ENCODE data around the gene TCF7L2.

Gene TCF7L2

DNA sequence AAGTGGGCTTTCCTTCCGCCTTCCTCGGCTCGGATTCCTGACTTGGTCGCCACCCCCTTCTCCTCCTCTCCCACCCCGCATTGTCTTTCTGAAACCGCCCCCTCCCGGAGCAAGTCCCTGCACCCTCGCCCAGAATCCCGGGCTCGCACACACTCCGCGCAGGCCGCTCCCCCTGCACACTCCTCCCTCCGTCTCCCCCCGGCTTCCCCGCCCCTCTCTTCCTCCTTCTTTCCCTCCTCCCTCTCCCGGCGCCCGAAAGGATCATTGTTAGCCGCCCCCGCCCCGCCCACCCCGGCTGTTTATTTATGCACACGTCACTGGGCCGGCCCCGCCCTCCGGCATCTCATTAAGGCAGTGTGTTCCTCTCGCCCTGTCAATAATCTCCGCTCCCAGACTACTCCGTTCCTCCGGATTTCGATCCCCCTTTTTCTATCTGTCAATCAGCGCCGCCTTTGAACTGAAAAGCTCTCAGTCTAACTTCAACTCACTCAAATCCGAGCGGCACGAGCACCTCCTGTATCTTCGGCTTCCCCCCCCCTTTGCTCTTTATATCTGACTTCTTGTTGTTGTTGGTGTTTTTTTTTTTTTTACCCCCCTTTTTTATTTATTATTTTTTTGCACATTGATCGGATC is at the start of gene TCF7L2:
TSS of gene TCF7L2 (plus strand) at position 373 of the 633 bp plus-strand sequence. CDS start 510 bp downstream, outside the sequence.
- peak; percentile 81 for DNase-seq (ENCODE audit: low read depth)

- DNase-seq (ENCODE audit: low read depth) = no peak
These were observed 47.3 kb upstream of the TCF7L2 start for GRCh38 chr10:112902730-112903129.

- DNase-seq (ENCODE audit: low read depth) = no peak
These were observed 46.0 kb upstream of the TCF7L2 start for GRCh38 chr10:112904000-112904399.

DNA sequence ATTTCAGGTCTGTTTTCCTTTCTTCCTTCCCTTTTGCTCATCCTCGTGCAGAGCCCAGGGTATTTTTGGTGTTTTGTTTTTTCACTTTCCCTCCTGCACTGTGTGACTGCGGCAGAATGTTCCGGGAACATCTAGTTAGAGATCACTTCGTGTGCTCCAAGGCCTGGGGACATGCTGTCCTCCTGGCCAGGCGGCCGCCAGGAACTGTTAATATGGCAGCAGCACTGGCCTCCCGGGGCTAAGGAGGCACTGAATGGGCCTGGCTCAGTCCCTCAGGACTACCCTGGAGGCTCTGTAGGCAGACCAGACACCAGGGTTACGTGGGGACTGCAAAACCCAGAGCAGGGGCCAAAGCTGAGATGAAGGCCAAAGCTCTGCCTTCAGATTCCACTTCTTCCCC is 43.1 kb upstream of the TCF7L2 start:
- DNase-seq (ENCODE audit: low read depth) = no peak

- DNase-seq (ENCODE audit: low read depth) = no peak
These were observed 42.2 kb upstream of the TCF7L2 start for GRCh38 chr10:112907893-112908292.

GRCh38 chr10:112911206-112911605 is 38.8 kb upstream of the TCF7L2 start:
- DNase-seq (ENCODE audit: low read depth) = no peak

DNA sequence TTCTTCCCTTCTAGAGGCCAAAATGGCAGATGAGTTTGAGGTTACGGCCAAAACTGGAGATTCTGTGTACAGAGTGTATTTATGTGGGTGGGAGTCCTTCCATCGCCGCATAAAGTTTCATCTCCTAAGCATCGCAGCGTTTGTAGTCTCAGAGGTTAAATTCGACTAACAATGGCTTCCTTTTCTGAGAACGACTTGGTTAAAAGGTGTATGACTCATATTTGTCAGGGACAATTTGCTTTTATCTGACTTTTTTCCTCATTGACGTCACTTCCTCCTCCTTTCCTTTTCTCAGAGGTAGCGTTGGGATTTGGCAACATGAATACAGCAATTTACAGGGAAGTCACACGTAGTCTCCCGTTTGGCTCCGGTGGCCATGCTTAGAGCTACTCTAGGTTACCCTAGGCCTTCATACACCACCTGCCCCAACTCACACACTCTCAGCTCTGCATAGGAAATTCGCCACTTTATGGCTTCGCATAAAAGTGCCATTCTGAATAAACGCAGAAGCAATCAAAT is 37.6 kb upstream of the TCF7L2 start:
- no peak for DNase-seq (ENCODE audit: low read depth)

DNA sequence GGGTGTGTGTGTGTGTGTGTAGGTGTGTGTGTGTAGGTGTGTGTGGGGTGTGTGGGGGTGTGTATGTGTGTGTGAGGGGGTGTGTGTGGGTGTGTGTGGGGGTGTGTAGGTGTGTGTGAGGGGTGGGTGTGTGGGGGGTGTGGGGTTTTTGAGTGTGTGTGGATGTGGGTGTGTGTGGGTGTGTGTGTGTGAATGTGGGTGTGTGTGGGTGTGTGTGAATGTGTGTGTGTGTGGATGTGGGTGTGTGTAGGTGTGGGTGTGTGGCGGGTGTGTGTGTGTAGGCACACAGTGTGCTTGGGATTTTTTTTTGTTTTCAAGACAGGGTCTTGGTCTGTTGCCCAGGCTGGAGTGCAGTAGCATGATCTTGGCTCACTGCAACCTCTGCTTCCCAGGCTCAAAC is 36.8 kb upstream of the TCF7L2 start:
- no peak for DNase-seq (ENCODE audit: low read depth)

DNA sequence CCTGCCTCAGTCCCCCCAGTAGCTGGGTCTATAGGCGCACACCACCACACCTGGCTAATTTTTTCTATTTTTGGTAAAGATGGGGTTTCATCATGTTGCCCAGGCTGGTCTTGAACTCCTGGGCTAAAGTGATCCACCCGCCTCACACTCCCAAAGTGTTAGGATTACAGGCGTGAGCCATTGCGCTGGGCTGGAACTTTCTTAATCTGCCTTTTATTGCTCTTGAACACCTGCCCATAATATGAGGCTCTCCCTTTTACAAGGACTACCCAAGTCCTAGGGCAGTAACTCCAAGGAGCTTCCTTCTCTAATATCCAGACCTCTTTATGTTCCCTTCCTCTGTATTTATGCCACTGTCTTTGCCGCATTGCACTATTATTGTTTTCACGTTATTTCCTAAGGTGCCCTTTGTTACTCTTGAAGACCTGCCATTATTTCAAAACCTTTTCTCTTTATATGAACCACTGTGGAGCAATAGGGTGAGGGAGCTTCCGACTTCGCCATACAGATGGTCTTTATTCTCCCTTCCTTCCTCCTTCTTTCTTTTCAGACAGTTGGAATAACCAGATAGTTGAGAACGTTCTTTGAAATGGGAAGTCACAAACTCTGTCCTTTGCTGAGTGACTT is 36.3 kb upstream of the TCF7L2 start:
- DNase-seq (ENCODE audit: low read depth) = no peak

GRCh38 chr10:112914288-112914952 is 35.6 kb upstream of the TCF7L2 start:
- no peak for DNase-seq (ENCODE audit: low read depth)

DNA sequence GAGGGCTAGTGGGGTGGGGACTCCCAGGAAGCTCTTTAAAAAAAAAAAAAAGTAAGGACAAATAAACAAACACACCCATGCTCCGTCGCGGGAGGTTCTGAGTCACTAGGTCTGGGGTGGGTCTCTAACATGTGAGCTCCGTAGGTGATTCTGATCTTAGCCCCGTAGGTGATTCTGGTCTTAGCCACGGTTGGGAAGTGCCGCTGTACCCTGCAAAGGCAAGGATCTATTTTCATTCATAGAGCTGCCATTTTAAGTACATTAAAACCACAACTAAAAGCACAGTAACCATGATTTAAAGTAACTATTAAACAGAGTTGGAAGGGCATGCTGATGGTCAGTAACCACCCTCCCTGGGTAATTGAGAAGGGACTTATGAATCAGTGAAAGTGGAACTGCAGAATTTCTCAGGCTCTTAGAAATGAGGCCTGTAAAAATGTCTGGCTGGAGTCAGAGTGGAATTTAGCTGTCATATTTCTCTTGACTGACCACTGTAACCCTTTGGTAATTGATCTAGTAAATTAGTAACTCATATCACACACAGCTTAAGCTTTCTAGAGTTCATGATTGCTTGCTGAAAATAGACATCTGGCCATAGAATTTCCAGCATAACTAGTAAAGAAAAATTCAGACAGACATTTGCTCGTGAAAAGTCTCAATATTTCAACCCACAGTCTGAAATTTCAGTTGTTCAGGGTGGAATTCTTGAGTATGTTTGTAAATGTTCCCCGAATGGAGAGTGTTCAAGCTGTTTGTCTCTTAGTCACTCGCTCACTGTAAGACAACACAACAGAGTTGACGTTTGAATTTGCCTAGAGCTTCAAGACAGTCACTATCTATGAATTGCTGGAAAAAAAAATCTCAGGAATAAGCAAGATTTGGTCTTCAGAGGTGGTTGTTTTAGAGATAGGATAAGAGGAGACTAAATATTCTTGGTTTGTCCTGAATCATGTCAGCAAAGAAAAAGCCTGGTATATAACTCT is 34.2 kb upstream of the TCF7L2 start:
- DNase-seq (ENCODE audit: low read depth) = no peak

DNA sequence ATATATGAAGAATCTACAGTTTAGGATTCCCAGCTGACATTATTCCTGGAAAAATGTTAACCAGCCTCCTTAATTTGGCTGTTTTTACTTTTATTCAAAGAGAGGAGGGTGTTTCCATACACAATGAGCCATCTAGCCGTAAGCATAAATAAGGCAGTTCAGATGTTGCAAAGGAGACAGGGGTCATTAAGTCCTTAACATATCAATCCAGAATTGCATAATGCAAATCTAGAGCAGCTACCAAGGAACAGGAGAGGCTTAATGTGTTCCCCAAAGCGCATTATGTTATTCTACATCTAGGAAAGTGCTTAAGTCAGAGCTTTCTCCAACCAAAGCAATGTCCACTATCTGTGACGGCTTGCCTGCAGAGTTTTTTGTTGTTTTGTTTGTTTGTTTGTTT is 32.4 kb upstream of the TCF7L2 start:
- no peak for DNase-seq (ENCODE audit: low read depth)

- DNase-seq (ENCODE audit: low read depth) = no peak
These were observed 31.3 kb upstream of the TCF7L2 start for GRCh38 chr10:112918771-112919170.

GRCh38 chr10:112919721-112920120 is 30.3 kb upstream of the TCF7L2 start:
- peak; percentile 80 for DNase-seq (ENCODE audit: low read depth)

GRCh38 chr10:112926906-112927688 is 22.9 kb upstream of the TCF7L2 start:
- DNase-seq (ENCODE audit: low read depth) = no peak

GRCh38 chr10:112927980-112928379 is 22.1 kb upstream of the TCF7L2 start:
- no peak for DNase-seq (ENCODE audit: low read depth)

DNA sequence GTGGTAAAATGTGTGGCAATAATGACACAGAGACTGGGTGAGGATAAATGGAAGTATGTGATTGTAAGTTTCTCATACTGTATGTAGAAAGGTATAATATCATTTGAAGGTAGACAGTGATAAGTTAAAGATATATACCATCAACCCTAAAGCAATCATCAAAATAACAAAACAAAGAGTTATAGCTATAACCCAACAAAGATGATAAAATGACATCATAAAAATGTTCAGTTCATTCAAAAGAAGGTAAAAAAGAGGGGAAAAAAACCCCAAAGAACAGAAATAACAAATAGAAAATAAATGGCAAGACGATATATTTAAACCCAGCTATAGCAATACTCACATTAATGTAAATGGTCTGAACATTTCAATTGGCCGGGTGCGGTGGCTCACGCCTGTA is 17.4 kb upstream of the TCF7L2 start:
- no peak for DNase-seq (ENCODE audit: low read depth)

DNA sequence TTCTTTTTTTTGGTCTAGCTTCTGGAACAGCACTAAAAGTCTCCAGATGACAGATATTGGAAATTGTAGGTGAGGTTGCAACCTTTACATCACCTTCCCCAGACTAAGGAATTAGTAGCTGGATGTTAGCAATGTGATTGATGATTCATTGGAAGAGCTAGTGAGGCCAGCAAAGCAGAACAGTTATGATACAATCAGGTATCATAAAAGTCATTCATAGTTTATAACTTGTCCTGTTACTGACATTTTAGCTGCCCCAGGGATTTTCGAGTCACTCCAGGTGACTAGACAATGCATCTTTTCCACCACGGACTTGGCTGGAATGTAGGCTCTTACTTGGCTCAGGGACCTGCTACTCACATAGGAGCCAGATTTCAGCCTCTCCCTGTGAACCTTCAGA is 15.9 kb upstream of the TCF7L2 start:
- DNase-seq (ENCODE audit: low read depth) = no peak

DNA sequence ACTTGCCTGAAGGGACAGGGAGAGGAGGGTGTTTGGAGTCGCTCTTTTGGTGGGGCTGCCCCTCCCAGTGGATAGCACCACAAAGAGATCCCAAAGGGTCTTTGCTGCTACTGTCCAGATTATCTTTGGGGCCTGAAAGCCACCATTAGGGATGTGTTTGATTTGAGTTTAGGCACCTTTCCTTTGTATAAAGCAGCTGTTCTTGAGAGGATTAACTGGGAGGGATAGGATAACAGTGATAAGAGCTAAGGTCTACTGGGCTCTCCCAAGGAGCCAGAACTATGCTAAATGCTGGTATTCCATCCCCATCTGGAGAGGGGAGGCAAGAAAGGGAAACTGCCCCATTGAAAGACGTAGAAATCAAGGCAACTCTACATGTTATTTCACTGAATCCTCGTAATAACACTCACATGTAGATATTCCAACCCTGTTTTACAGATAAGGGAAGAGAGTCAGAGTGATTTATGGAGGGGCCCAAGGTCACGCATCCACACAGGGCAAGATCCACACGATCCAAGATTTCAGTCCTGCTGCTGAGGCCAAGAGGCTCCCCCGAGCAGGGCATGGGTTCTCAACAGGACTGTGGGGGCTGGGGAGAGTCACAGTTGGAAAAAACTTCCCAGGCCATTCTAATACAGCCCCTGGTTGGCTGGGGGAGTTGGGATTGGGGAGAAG is 11.1 kb upstream of the TCF7L2 start:
- DNase-seq (ENCODE audit: low read depth) = no peak

DNA sequence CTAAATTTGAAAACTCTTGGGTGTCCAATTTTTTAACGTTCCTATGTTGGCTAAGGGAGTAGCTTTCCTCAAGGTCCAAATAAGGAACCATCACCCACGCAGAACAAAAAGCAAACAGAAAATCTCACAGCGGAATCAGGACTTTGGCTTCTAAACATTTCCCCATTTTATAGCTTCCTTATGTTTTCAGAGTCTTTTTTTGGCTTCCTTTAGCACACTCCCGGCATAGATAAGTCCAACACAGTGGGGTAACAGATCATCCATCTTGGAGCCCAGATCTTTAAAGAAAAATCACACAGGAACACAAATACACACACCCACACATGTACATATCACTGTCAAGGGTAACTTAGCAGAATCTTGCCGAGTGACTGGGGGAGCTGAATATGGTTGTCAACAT is 4.2 kb upstream of the TCF7L2 start:
- no peak for DNase-seq (ENCODE audit: low read depth)

DNA sequence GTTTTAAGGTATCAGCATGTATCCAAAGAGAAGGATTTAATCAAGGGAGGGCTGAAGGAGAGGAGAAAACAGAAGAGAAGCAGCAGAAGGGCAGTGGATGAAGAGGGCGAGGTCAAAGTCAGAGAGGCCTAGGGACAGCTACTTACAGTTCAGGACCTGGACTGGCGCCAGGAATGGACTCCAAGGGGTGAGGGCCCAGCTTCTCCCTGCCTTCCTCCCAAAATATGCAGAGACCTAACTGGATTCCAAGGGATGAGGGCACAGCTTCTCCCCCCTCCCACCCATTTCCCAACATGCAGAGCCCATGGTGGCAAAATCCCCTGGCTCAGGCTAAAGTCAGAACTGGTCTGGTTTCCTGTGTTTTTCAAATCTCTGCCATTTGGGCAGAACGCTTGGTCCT is 3.4 kb upstream of the TCF7L2 start:
- no peak for DNase-seq (ENCODE audit: low read depth)

Measured in HS-5 (cell line).